Pericardium fibroblast (primary cell): ENCODE results near the gene DPYSL3. TPM values are rescaled to one million over a fixed set of nuclear protein-coding genes. Genes with fewer than 3 reads are reported as not detected.

ENCODE experiments used
- total RNA-seq: library from RNA; depleted of rRNA; stranded (reverse); fragments of >200 nt; gene quantifications from 2 replicates; pipeline ENCODE4 v1.2.3, GENCODE V29; 2015

Gene DPYSL3
- 48.8 and 93.4 TPM in 2 replicates for total RNA-seq

DNA sequence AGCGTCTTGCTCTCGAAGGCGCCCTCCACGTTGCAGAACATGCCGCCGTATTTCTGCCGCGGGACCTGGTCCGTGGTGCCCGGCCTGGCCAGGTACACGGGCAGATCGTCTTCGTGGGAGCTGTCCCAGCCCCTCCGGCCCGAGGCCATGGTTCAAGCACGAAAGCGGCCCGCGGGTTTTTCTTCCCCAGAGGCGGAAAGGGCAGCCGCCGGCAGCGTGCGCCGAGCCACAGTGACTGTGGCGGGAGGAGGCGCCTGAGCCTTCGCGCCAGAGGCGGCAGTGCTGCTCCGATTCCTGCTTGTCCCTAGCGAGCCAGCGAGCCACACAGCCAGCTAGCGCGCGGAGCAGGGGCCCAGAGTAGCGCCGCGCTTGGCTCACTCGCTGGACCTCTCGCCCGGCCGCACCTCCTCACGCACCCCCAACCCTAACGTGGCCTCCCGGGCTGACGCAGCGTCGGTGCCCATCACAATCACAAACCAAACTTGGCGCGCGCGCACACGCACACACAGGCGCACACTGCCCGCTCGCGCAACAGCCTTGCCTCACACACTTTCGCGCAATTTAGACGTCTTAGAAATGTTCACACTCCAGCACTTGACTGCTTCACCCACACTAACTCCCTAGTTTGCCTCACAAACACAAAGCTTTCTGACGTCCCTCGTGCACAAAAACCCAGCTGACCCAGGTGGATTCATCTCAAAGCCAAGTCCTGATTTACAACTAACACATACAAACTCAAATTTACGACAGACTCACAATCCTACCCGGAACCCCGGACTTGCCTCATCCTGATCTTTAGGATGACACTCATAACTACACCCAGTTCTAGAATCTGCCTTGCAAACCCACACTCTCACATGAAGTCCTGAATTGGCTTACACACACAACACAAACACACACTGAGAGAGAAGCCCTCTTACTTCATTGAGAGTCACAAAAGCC is at the start of gene DPYSL3:
DPYSL3 (minus strand) TSS at position 359 of the 942 bp plus-strand sequence; CDS start at position 149, 210 bp downstream.

